Keratinocyte (primary cell): ENCODE results near the gene NAPA. TPM values are rescaled to one million over a fixed set of nuclear protein-coding genes. Genes with fewer than 3 reads are reported as not detected.

ENCODE experiments used
- DNase-seq: peaks from one replicate; pipeline ENCODE4 v3.0.0-alpha.2; 2011; ENCODE audit warnings: low read depth, missing footprints, low spot score
- FAIRE-seq: peaks from 2 replicates; lab custom pipeline; 2011; peaks lifted over from hg19 to GRCh38; lab: Jason Lieb, UNC
- H2AFZ ChIP-seq: 2 replicates; pipeline ENCODE4 v1.6.0; 2012; ENCODE audit warnings: low read length, control low read depth, inconsistent platforms; ENCODE audit not compliant: control insufficient read depth
- H3K27ac ChIP-seq: 2 replicates; pipeline ENCODE4 v1.5.1; 2011; ENCODE audit warnings: low read length; ENCODE audit not compliant: control insufficient read depth, insufficient read depth
- H3K27me3 ChIP-seq: 3 replicates; pipeline ENCODE4 v1.6.0; 2011; ENCODE audit warnings: low read length; ENCODE audit not compliant: control insufficient read depth, insufficient read depth; ENCODE audit errors: extremely low read depth
- H3K36me3 ChIP-seq, 2 experiments: 2 replicates in 1 of 2; 3 replicates in 1 of 2; pipeline ENCODE4 v1.5.1; 2011; ENCODE audit warnings: low read length in 2 of 2, mild to moderate bottlenecking in 1 of 2; ENCODE audit not compliant: control insufficient read depth in 2 of 2, insufficient read depth in 2 of 2; ENCODE audit errors: extremely low read depth in 1 of 2
- H3K4me1 ChIP-seq: 3 replicates; pipeline ENCODE4 v1.5.1; 2011; ENCODE audit warnings: low read length; ENCODE audit not compliant: control insufficient read depth, insufficient read depth; ENCODE audit errors: extremely low read depth
- H3K4me2 ChIP-seq: 3 replicates; pipeline ENCODE4 v1.6.0; 2011; ENCODE audit warnings: low read depth, low read length; ENCODE audit not compliant: control insufficient read depth, insufficient read depth; ENCODE audit errors: extremely low read depth
- H3K4me3 ChIP-seq, 3 experiments: fragments of 200-600 bp in 1 of 3; sonication (generic) in 1 of 3; 2 replicates in 2 of 3; 3 replicates in 1 of 3; pipeline ENCODE4 v1.5.1; 2011 to 2016; ENCODE audit warnings: low read length in 3 of 3, mild to moderate bottlenecking in 3 of 3, control low read depth in 2 of 3, inconsistent platforms in 1 of 3, low read depth in 1 of 3, mixed read lengths in 1 of 3, mixed run types in 1 of 3, moderate library complexity in 1 of 3; ENCODE audit not compliant: control insufficient read depth in 2 of 3, insufficient read depth in 2 of 3; ENCODE audit errors: extremely low read depth in 1 of 3
- H3K79me2 ChIP-seq: 2 replicates; pipeline ENCODE4 v1.6.0; 2012; ENCODE audit warnings: low read length; ENCODE audit not compliant: control insufficient read depth, insufficient read depth
- H3K9ac ChIP-seq: 3 replicates; pipeline ENCODE4 v1.6.0; 2011; ENCODE audit warnings: low read length; ENCODE audit not compliant: control insufficient read depth, insufficient read depth; ENCODE audit errors: extremely low read depth
- H3K9me1 ChIP-seq: 3 replicates; pipeline ENCODE4 v1.6.0; 2011; ENCODE audit warnings: low read length; ENCODE audit not compliant: control insufficient read depth, insufficient read depth; ENCODE audit errors: extremely low read depth
- H3K9me3 ChIP-seq: 2 replicates; pipeline ENCODE4 v1.5.1; 2012; ENCODE audit warnings: low read depth, low read length; ENCODE audit not compliant: control insufficient read depth
- H4K20me1 ChIP-seq: 3 replicates; pipeline ENCODE4 v1.6.0; 2011; ENCODE audit warnings: low read length; ENCODE audit not compliant: control insufficient read depth, insufficient read depth; ENCODE audit errors: extremely low read depth
- EZH2 ChIP-seq: IDR thresholded peaks from one replicate; pipeline ENCODE4 v1.6.1; 2012; ENCODE audit warnings: inconsistent platforms, mild to moderate bottlenecking, low read length, moderate library complexity
- dilution Hi-C: fragments of 300-500 bp; cut with MboI; formaldehyde crosslinking; loops from one replicate; pipeline ENCODE4 v1.7.0; 2020; ENCODE audit warnings: low sequenced_read_pairs; ENCODE audit not compliant: extremely low pct_ligation_motif_present
- polyA plus RNA-seq, 5 experiments: library from polyadenylated mRNA; depleted of rRNA in 3 of 5; stranded (reverse) in 3 of 5; stranded (forward) in 1 of 5; unstranded in 1 of 5; fragments of >200 nt; gene quantifications; 1 replicate in 1 of 5; 2 replicates in 3 of 5; 3 replicates in 1 of 5; pipeline versions ENCODE4 v1.2.1 to v1.2.3, GENCODE V29; 2011 to 2012; ENCODE audit warnings: missing spikeins in 2 of 5, low read depth in 1 of 5, low replicate concordance in 1 of 5
- TF ChIP-seq, protein P1 (sequence below), 3 experiments: IDR thresholded peaks in 1 of 3; conservative IDR thresholded peaks in 1 of 3; optimal IDR thresholded peaks in 1 of 3; 2 replicates in 2 of 3; 3 replicates in 1 of 3; pipeline versions ENCODE3 to v1.5.1; 2011; ENCODE audit warnings: low read length in 3 of 3, mild to moderate bottlenecking in 3 of 3, moderate library complexity in 2 of 3, control low read depth in 1 of 3, inconsistent platforms in 1 of 3; ENCODE audit not compliant: insufficient read depth in 2 of 3; ENCODE audit errors: extremely low read depth in 1 of 3

NAPA gene
- polyA plus RNA-seq, 1 donor (not counting 4 experiments of a cell fraction or from before 2014, with no cell fraction given), result 89.0 TPM

GRCh38 chr19:47497821-47498520 is 16.9 kb downstream of the NAPA start:
- Histone ChIP-seq H3K4me3 (no peak overlapping the region), H3K79me2 (peaks cover 3% of the 10 kb centered on the region), H3K4me2 (no peak overlapping the region), H3K4me1 (no peaks in the 10 kb centered on the region), H2AFZ (no peak overlapping the region), H3K9me1 (no peaks in the 10 kb centered on the region), H3K27ac (no peak overlapping the region), H3K9ac (no peak overlapping the region), H3K36me3 (peaks cover 41 to 42% of the 10 kb centered on the region in 2 experiments), H3K27me3 (no peaks in the 10 kb centered on the region), H3K9me3 (no peaks in the 10 kb centered on the region), H4K20me1 (peaks cover 6% of the 10 kb centered on the region)
- TF ChIP-seq, protein P1, sequence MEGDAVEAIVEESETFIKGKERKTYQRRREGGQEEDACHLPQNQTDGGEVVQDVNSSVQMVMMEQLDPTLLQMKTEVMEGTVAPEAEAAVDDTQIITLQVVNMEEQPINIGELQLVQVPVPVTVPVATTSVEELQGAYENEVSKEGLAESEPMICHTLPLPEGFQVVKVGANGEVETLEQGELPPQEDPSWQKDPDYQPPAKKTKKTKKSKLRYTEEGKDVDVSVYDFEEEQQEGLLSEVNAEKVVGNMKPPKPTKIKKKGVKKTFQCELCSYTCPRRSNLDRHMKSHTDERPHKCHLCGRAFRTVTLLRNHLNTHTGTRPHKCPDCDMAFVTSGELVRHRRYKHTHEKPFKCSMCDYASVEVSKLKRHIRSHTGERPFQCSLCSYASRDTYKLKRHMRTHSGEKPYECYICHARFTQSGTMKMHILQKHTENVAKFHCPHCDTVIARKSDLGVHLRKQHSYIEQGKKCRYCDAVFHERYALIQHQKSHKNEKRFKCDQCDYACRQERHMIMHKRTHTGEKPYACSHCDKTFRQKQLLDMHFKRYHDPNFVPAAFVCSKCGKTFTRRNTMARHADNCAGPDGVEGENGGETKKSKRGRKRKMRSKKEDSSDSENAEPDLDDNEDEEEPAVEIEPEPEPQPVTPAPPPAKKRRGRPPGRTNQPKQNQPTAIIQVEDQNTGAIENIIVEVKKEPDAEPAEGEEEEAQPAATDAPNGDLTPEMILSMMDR (optimal IDR thresholded peaks at IDR 0.05 in 1 of 3, IDR thresholded peaks at IDR 0.05 in 1 of 3, conservative IDR thresholded peaks at IDR 0.05 in 1 of 3; ENCODE audit: extremely low read depth in 1 of 3, insufficient read depth in 2 of 3, low read length in 3 of 3), result no peak
- TF ChIP-seq EZH2, result no peak
- no peak for FAIRE-seq
- dilution Hi-C loops, result no loop called here
- DNase-seq, result no peak

- H2AFZ ChIP-seq, result no peak overlapping the region
- FAIRE-seq, result no peak
- dilution Hi-C loops, result no loop called here
- no peaks in the 10 kb centered on the region for H3K9me3 ChIP-seq
- no peak overlapping the region for H3K9ac ChIP-seq
- peaks cover 41% of the 10 kb centered on the region in 2 experiments for H3K36me3 ChIP-seq
- peaks cover 6% of the 10 kb centered on the region for H4K20me1 ChIP-seq
- H3K4me1 ChIP-seq, result no peaks in the 10 kb centered on the region
- H3K79me2 ChIP-seq, result peaks cover 3% of the 10 kb centered on the region
- DNase-seq, result no peak
- no peak overlapping the region for H3K4me3 ChIP-seq
- H3K4me2 ChIP-seq, result no peak overlapping the region
- no peak overlapping the region for H3K27ac ChIP-seq
- no peaks in the 10 kb centered on the region for H3K9me1 ChIP-seq
- no peaks in the 10 kb centered on the region for H3K27me3 ChIP-seq
- no peak for TF ChIP-seq EZH2
- TF ChIP-seq, protein P1 (optimal IDR thresholded peaks at IDR 0.05 in 1 of 3, IDR thresholded peaks at IDR 0.05 in 1 of 3, conservative IDR thresholded peaks at IDR 0.05 in 1 of 3; ENCODE audit: extremely low read depth in 1 of 3, insufficient read depth in 2 of 3, low read length in 3 of 3), result no peak
Measured at GRCh38 chr19:47497050-47497766, 17.7 kb downstream of the NAPA start.
